GM21723 (cell line): ENCODE measurements around the gene ATE1.
"Not testable (repeated sequence)": the region's sequence is repeated elsewhere in the genome, so short reads cannot be mapped to it uniquely, and the experiment has no call there.

Experiments used
- ATAC-seq: cut with Tn5 transposase; IDR thresholded peaks from one replicate; pipeline ENCODE4 v1.9.1; 2021; ENCODE audit warnings: mild to moderate bottlenecking, moderate library complexity; ENCODE audit not compliant: unreplicated experiment

ATE1 gene

GRCh38 chr10:121702351-121703320 is 225.2 kb downstream of the ATE1 start:
- no peak for ATAC-seq

GRCh38 chr10:121700416-121700815 is 227.4 kb downstream of the ATE1 start:
- ATAC-seq = no peak

GRCh38 chr10:121699703-121700102 is 228.1 kb downstream of the ATE1 start:
- not testable (repeated sequence) for ATAC-seq

GRCh38 chr10:121698902-121699301 is 228.9 kb downstream of the ATE1 start:
- no peak for ATAC-seq

GRCh38 chr10:121698336-121698735 is 229.5 kb downstream of the ATE1 start:
- ATAC-seq = no peak

- no peak for ATAC-seq
Observed at GRCh38 chr10:121696854-121697253, 231.0 kb downstream of the ATE1 start.

GRCh38 chr10:121695731-121696464 is 231.9 kb downstream of the ATE1 start:
- ATAC-seq = no peak

GRCh38 chr10:121694966-121695643 is 232.7 kb downstream of the ATE1 start:
- no peak for ATAC-seq

- ATAC-seq = no peak
Observed at GRCh38 chr10:121694327-121694965, 233.4 kb downstream of the ATE1 start.

- ATAC-seq = no peak
Observed at GRCh38 chr10:121692626-121693025, 235.2 kb downstream of the ATE1 start.

- no peak for ATAC-seq
Observed at GRCh38 chr10:121690970-121691369, 236.9 kb downstream of the ATE1 start.
